Activated naive CD4-positive, alpha-beta T cell treated with anti-CD3 and anti-CD28 coated beads, Interleukin-2, amount 50 U/mL, for 72 hours (primary cell): ENCODE results near the gene LUZP1. TPM values are rescaled to one million over a fixed set of nuclear protein-coding genes. Genes with fewer than 3 reads are reported as not detected.

Experiments
- ATAC-seq, 2 donors: fragments of 150-1000 bp; cut with Tn5 transposase; 2 replicates each; pipeline ENCODE4 v1.10.0; 2021; ENCODE audit warnings: mild to moderate bottlenecking in 2 of 2, moderate library complexity in 2 of 2
- DNase-seq, 2 donors: peaks; one replicate each; pipeline ENCODE4 v3.0.0; 2021 to 2022; ENCODE audit warnings: low spot score in 2 of 2
- H3K27ac Mint-ChIP-seq, 2 donors: one replicate each; pipeline ENCODE4 v1.8.0; 2022; ENCODE audit warnings: mild to moderate bottlenecking in 2 of 2, mixed read lengths in 2 of 2
- H3K36me3 Mint-ChIP-seq, 2 donors: one replicate each; pipeline ENCODE4 v1.8.0; 2022; ENCODE audit warnings: mixed read lengths in 2 of 2
- H3K9me3 Mint-ChIP-seq, 2 donors: one replicate each; pipeline ENCODE4 v1.8.0; 2022; ENCODE audit warnings: mixed read lengths in 2 of 2
- total RNA-seq, 2 donors: library from RNA; stranded (reverse); gene quantifications; one replicate each; pipeline ENCODE4 v1.2.3, GENCODE V29; 2022

The LUZP1 gene
- total RNA-seq, 2 donors from 2014 or later, result 18.5 to 21.4 TPM

- H3K36me3 Mint-ChIP-seq, result no peaks in the 10 kb centered on the region
- H3K27ac Mint-ChIP-seq, result no peak overlapping the region
- DNase-seq (no peak), ATAC-seq (no peak)
- H3K9me3 Mint-ChIP-seq, result no peaks in the 10 kb centered on the region
These were observed 35.1 kb downstream of the LUZP1 start for GRCh38 chr1:23133587-23133986.

DNA sequence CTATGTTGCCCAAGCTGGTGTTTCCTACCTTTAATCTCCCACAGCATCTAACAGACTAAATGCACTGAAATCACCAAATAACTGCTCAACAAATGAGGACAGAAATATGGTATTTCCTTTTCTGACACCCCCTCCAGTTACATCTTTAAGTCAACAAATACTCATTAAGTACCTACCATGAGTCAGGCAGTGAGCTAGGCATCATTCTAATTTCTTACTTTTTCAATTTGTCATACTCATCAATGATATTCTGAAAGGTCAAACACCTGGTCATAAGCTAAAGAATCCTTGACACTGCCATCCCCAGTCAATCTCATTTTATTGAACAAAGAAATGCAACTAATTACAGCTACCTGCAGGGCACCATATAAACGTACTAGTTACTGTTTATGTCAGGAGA is 36.6 kb downstream of the LUZP1 start:
- ATAC-seq (peak; percentile 52 to 83), DNase-seq (no peak)
- no peaks in the 10 kb centered on the region for H3K36me3 Mint-ChIP-seq
- peak overlapping the region in 1 of 2 donors; percentile 56 for H3K27ac Mint-ChIP-seq
- no peaks in the 10 kb centered on the region for H3K9me3 Mint-ChIP-seq

- no peaks in the 10 kb centered on the region for H3K9me3 Mint-ChIP-seq
These were observed 38.8 kb downstream of the LUZP1 start for GRCh38 chr1:23129846-23130245.

GRCh38 chr1:23126801-23127200 is 41.9 kb downstream of the LUZP1 start:
- no peaks in the 10 kb centered on the region for H3K9me3 Mint-ChIP-seq

More at GRCh38 chr1:23129846-23130245, 38.8 kb downstream of the LUZP1 start:
- Mint-ChIP-seq H3K36me3 (no peaks in the 10 kb centered on the region), H3K27ac (no peak overlapping the region)
- DNase-seq (no peak), ATAC-seq (no peak)

GRCh38 chr1:23126200-23126599 is 42.5 kb downstream of the LUZP1 start:
- Mint-ChIP-seq H3K27ac (no peak overlapping the region), H3K36me3 (no peaks in the 10 kb centered on the region), H3K9me3 (no peaks in the 10 kb centered on the region)
- DNase-seq (no peak), ATAC-seq (no peak)

More at GRCh38 chr1:23126801-23127200, 41.9 kb downstream of the LUZP1 start:
- Mint-ChIP-seq H3K27ac (no peak overlapping the region), H3K36me3 (no peaks in the 10 kb centered on the region)
- DNase-seq (no peak), ATAC-seq (no peak)

GRCh38 chr1:23125489-23125888 is 43.2 kb downstream of the LUZP1 start:
- Mint-ChIP-seq H3K9me3 (no peaks in the 10 kb centered on the region), H3K36me3 (no peaks in the 10 kb centered on the region), H3K27ac (peak overlapping the region in 1 of 2 donors; percentile 16)
- DNase-seq, result no peak
- ATAC-seq, result no peak

GRCh38 chr1:23124259-23125026 is 44.2 kb downstream of the LUZP1 start:
- ATAC-seq (peak; percentile 44 to 57), DNase-seq (no peak)
- Mint-ChIP-seq H3K27ac (peak overlapping the region in 1 of 2 donors; percentile 16), H3K36me3 (no peaks in the 10 kb centered on the region), H3K9me3 (no peaks in the 10 kb centered on the region)

DNA sequence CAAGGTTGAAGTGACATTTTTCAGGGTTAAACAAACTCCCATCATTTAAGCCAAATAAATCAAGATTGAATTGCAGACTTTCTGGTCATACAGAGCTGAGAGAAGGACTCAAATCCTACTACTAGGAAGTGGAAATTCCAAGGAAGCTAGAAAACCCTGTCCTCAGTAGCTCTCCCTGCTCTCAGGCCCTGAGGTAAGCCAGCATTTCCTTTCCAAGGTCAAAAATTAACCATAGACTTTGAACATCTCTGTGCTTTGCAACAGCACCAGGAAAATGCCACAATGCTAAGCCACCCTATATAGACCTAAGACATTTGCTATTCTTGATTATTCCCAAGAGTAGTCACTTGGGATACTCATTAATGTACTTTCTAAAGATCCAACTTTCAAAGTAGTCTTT is 45.1 kb downstream of the LUZP1 start:
- no peaks in the 10 kb centered on the region for H3K36me3 Mint-ChIP-seq
- H3K9me3 Mint-ChIP-seq, result no peaks in the 10 kb centered on the region
- ATAC-seq (no peak), DNase-seq (no peak)
- no peak overlapping the region for H3K27ac Mint-ChIP-seq

GRCh38 chr1:23122796-23123195 is 45.9 kb downstream of the LUZP1 start:
- ATAC-seq (no peak), DNase-seq (no peak)
- no peaks in the 10 kb centered on the region for H3K9me3 Mint-ChIP-seq
- H3K27ac Mint-ChIP-seq, result no peak overlapping the region
- no peaks in the 10 kb centered on the region for H3K36me3 Mint-ChIP-seq

DNA sequence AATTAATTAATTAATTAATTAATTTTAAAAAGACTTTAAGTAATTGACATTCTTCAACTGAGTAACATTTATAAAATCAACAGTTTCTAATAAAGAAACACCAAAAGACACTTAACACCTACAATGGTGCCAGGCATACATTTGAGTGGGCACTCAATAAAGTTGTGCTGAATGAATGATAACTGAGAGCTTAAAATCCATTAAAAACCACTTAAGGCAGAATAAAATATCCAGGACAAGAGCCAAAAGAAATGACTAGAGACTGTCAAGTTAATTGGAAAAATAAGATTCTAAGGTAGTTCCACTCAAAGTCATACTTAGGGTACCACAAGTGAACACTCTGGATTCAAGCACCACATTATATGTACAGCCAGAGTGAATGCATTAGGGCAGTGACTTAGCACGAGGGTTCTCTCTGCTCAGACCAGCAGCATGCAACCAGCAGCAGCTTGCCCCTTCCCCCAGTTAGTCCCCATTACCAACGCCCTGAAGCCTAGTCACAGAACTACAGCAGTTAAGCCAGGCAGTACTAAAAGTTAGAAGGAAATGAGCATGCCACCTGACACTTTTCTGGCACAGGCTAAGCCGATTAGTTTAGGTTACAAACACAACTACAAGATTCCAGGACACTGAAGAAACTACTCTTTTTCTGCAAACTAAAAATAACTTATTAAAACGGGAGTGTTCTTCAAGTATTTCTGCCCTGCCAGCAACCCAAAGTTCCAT is 46.5 kb downstream of the LUZP1 start:
- DNase-seq (no peak), ATAC-seq (no peak)
- Mint-ChIP-seq H3K9me3 (no peaks in the 10 kb centered on the region), H3K27ac (no peak overlapping the region), H3K36me3 (no peaks in the 10 kb centered on the region)

- ATAC-seq (no peak), DNase-seq (no peak)
- H3K27ac Mint-ChIP-seq, result no peak overlapping the region
- H3K36me3 Mint-ChIP-seq, result no peaks in the 10 kb centered on the region
- H3K9me3 Mint-ChIP-seq, result no peaks in the 10 kb centered on the region
These were observed 48.3 kb downstream of the LUZP1 start for GRCh38 chr1:23120383-23120782.

DNA sequence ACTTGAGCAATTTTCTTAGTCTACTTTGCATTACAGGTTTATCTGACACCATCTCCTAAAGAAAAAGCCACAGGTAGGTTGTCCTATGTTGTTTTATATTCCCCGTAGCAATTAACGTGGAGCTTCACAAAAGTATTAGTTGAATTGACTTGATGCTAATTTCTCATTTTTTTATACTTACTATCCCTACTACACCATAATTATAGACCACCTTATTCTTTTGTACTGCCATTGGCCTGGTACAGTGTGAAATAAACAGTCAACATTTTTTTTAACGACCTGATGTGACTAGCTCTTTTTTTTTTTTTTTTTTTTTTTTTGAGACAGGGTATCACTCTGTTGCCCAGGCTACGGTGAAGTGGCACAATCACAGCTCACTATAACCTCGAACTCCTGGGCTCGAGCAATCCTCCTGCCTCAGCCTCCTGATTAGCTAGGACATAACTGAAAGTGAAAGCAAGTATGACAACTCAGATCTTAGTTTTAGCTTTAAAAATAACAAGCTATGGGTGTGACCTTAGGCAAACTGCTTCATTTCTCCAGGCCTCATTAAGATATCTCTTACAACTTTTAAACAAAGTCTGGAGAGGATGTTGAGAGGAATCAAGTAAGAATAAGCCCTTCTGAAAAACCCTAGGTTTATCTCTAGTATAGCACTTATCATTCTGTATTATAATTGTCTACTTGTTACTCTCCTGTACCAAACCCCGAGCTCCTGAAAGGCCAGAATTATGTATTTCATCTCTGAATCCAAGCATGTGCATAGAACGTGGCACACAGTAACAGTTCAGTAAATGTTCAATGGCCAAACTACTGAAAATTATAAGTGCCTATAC is 49.5 kb downstream of the LUZP1 start:
- DNase-seq (no peak), ATAC-seq (peak; percentile 81 to 84)
- Mint-ChIP-seq H3K36me3 (no peaks in the 10 kb centered on the region), H3K27ac (peak overlapping the region; percentile 82 to 94), H3K9me3 (no peaks in the 10 kb centered on the region)

GRCh38 chr1:23118407-23118806 is 50.2 kb downstream of the LUZP1 start:
- DNase-seq (no peak), ATAC-seq (no peak)
- H3K9me3 Mint-ChIP-seq, result no peaks in the 10 kb centered on the region
- no peak overlapping the region for H3K27ac Mint-ChIP-seq
- H3K36me3 Mint-ChIP-seq, result no peaks in the 10 kb centered on the region

- no peak for DNase-seq
- Mint-ChIP-seq H3K27ac (no peak overlapping the region), H3K36me3 (peaks cover 0 to 5% of the 10 kb centered on the region in 2 donors), H3K9me3 (no peaks in the 10 kb centered on the region)
- ATAC-seq, result no peak
These were observed 51.5 kb downstream of the LUZP1 start for GRCh38 chr1:23116921-23117699.

DNA sequence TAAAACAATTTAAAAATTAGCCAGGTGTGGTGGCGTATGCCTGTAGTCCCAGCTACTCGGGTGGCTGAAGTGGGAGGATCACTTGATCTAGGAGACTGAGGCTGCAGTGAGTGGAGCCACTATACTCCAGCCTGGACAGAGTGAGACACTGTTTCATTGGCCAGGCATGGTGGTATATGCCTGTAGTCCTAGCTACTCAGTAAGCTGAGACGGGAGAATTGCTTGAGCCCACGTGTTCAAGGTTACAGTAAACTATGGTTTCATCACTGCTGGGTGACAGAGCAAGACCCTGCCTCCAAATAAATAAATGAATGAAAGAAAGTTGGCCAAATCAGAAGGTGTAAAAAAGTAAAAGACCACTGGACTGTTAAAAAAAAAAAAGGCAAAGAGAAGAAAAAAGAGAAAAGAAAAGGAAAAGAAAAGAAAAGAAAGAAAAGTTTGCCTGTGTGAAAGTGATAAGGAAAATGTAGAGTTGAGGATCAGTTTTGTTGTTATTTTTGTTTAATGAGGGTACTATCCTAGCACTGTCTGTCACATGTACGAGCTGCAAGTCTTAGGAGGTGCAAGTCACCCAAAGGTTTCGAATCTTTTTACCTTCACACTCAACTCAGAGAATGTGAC is 52.3 kb downstream of the LUZP1 start:
- peaks cover 0 to 5% of the 10 kb centered on the region in 2 donors for H3K36me3 Mint-ChIP-seq
- no peaks in the 10 kb centered on the region for H3K9me3 Mint-ChIP-seq
- no peak for ATAC-seq
- DNase-seq, result no peak
- no peak overlapping the region for H3K27ac Mint-ChIP-seq
